Measurements from ENCODE around the gene TREML2. TPM values are rescaled to one million over a fixed set of nuclear protein-coding genes. Genes with fewer than 3 reads are reported as not detected.

Gene TREML2
- polyA plus RNA-seq, 1 donor from 2014 or later, result not detected

GRCh38 chr6:41156001-41156400, 44.9 kb downstream of the TREML2 start:
- Histone ChIP-seq H3F3A (ENCODE audit: insufficient read depth, low read length, poor library complexity, severe bottlenecking) (no peaks in the 10 kb centered on the region), H4K20me1 (ENCODE audit: insufficient read depth) (no peaks in the 10 kb centered on the region), H3K4me3 (ENCODE audit: low read length) (no peak overlapping the region), H3K27ac (ENCODE audit: low read length) (no peak overlapping the region), H3K9me2 (ENCODE audit: insufficient read depth, low read length) (no peaks in the 10 kb centered on the region), H3K9me3 (ENCODE audit: low read length) (no peaks in the 10 kb centered on the region), H3K79me2 (replicated peaks; ENCODE audit: insufficient read depth, low read length) (no peaks in the 10 kb centered on the region), H2AFZ (ENCODE audit: low read depth, low read length) (no peak overlapping the region), H3K27me3 (ENCODE audit: insufficient read depth, low read depth, low read length) (no peaks in the 10 kb centered on the region), H3K36me3 (ENCODE audit: insufficient read depth, low read length) (no peaks in the 10 kb centered on the region), H3K4me2 (ENCODE audit: low read length) (no peak overlapping the region), H3K9ac (ENCODE audit: low read length) (no peak overlapping the region)
- no peak for TF ChIP-seq MXI1 (conservative IDR thresholded peaks at IDR 0.05; ENCODE audit: poor library complexity, severe bottlenecking)
- no peak for TF ChIP-seq POLR2AphosphoS5 (IDR thresholded peaks at IDR 0.05)
- no peak for TF ChIP-seq EZH2 (IDR thresholded peaks at IDR 0.05; ENCODE audit: borderline replicate concordance, insufficient read depth, low read length, poor library complexity, severe bottlenecking)
- no peak for TF ChIP-seq SMC3 (conservative IDR thresholded peaks at IDR 0.05; ENCODE audit: poor library complexity)
- TF ChIP-seq, protein P1, sequence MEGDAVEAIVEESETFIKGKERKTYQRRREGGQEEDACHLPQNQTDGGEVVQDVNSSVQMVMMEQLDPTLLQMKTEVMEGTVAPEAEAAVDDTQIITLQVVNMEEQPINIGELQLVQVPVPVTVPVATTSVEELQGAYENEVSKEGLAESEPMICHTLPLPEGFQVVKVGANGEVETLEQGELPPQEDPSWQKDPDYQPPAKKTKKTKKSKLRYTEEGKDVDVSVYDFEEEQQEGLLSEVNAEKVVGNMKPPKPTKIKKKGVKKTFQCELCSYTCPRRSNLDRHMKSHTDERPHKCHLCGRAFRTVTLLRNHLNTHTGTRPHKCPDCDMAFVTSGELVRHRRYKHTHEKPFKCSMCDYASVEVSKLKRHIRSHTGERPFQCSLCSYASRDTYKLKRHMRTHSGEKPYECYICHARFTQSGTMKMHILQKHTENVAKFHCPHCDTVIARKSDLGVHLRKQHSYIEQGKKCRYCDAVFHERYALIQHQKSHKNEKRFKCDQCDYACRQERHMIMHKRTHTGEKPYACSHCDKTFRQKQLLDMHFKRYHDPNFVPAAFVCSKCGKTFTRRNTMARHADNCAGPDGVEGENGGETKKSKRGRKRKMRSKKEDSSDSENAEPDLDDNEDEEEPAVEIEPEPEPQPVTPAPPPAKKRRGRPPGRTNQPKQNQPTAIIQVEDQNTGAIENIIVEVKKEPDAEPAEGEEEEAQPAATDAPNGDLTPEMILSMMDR (IDR thresholded peaks at IDR 0.05; ENCODE audit: poor library complexity, severe bottlenecking), result no peak
- no peak for TF ChIP-seq REST (IDR thresholded peaks at IDR 0.05; ENCODE audit: borderline replicate concordance)
- no peak for TF ChIP-seq TAF1 (IDR thresholded peaks at IDR 0.05; ENCODE audit: low read depth)
- no peak for TF ChIP-seq RAD21 (conservative IDR thresholded peaks at IDR 0.05)
- TF ChIP-seq EP300 (conservative IDR thresholded peaks at IDR 0.05; ENCODE audit: poor library complexity, severe bottlenecking), result no peak

- Histone ChIP-seq H2AFZ (ENCODE audit: low read depth, low read length) (no peak overlapping the region), H3K27me3 (ENCODE audit: insufficient read depth, low read depth, low read length) (no peaks in the 10 kb centered on the region), H3K9me2 (ENCODE audit: insufficient read depth, low read length) (no peaks in the 10 kb centered on the region), H3K36me3 (ENCODE audit: insufficient read depth, low read length) (no peaks in the 10 kb centered on the region), H3K27ac (ENCODE audit: low read length) (no peak overlapping the region), H3K79me2 (replicated peaks; ENCODE audit: insufficient read depth, low read length) (no peaks in the 10 kb centered on the region), H4K20me1 (ENCODE audit: insufficient read depth) (no peaks in the 10 kb centered on the region), H3K4me2 (ENCODE audit: low read length) (no peak overlapping the region), H3K9me3 (ENCODE audit: low read length) (no peaks in the 10 kb centered on the region), H3K4me3 (ENCODE audit: low read length) (no peak overlapping the region), H3F3A (ENCODE audit: insufficient read depth, low read length, poor library complexity, severe bottlenecking) (no peaks in the 10 kb centered on the region), H3K9ac (ENCODE audit: low read length) (no peak overlapping the region)
- TF ChIP-seq MXI1 (conservative IDR thresholded peaks at IDR 0.05; ENCODE audit: poor library complexity, severe bottlenecking) (no peak), EP300 (conservative IDR thresholded peaks at IDR 0.05; ENCODE audit: poor library complexity, severe bottlenecking) (no peak), RAD21 (conservative IDR thresholded peaks at IDR 0.05) (no peak), TAF1 (IDR thresholded peaks at IDR 0.05; ENCODE audit: low read depth) (no peak)
Measured at GRCh38 chr6:41155132-41155805, 45.7 kb downstream of the TREML2 start.
